Amygdala (tissue), 56 donors: ENCODE results near the gene ERF.

ENCODE experiments used
- DNase-seq, 56 donors: peaks; one replicate each; lab custom pipeline; 2025; lab: John Stamatoyannopoulos, UW

Gene ERF

GRCh38 chr19:42219812-42220750, 34.8 kb downstream of the ERF start, which contains the start of gene ZNF526:
Gene ZNF526, plus strand, starts transcription at chr19:42220312. Its CDS starts 4,092 bp downstream, at chr19:42224404.
- peak; percentile 86 to 99 (median 95) for DNase-seq

- peak; percentile 42 to 99 (median 92) for DNase-seq
Observed at GRCh38 chr19:42217520-42218437, 37.1 kb downstream of the ERF start, which contains the start of gene DEDD2. Gene DEDD2, minus strand, starts transcription at chr19:42217677. Its CDS starts 670 bp downstream, at chr19:42217007.

GRCh38 chr19:42216653-42217519, 38.0 kb downstream of the ERF start:
- DNase-seq, result peak in 27 of 56 donors; percentile 24 to 73 (median 52)

- DNase-seq, result no peak
Observed at GRCh38 chr19:42214810-42215485, 40.0 kb downstream of the ERF start.

GRCh38 chr19:42212886-42213285, 42.0 kb downstream of the ERF start:
- no peak for DNase-seq

GRCh38 chr19:42208612-42209011, 46.3 kb downstream of the ERF start:
- DNase-seq, result no peak

GRCh38 chr19:42207767-42208271, 47.1 kb downstream of the ERF start:
- no peak for DNase-seq

- DNase-seq, result no peak
Observed at GRCh38 chr19:42206871-42207755, 47.8 kb downstream of the ERF start.

GRCh38 chr19:42204664-42205063, 50.3 kb downstream of the ERF start:
- DNase-seq, result no peak

GRCh38 chr19:42203700-42204099, 51.2 kb downstream of the ERF start:
- no peak for DNase-seq

- no peak for DNase-seq
Observed at GRCh38 chr19:42202290-42202880, 52.5 kb downstream of the ERF start.

GRCh38 chr19:42201489-42202289, 53.2 kb downstream of the ERF start:
- DNase-seq, result peak in 16 of 56 donors; percentile 4 to 38 (median 18)

GRCh38 chr19:42200116-42200715, 54.7 kb downstream of the ERF start:
- no peak for DNase-seq

- DNase-seq, result no peak
Observed at GRCh38 chr19:42199440-42200115, 55.4 kb downstream of the ERF start.

GRCh38 chr19:42198676-42199439, 56.1 kb downstream of the ERF start:
- DNase-seq, result no peak
